Liver (tissue), 3 donors: ENCODE measurements around the gene RHOXF1.
"Not testable (repeated sequence)": the region's sequence is repeated elsewhere in the genome, so short reads cannot be mapped to it uniquely, and the experiment has no call there.

Experiments
- ATF3 ChIP-seq: IDR thresholded peaks from 2 replicates; pipeline ENCODE4 v1.6.1; 2016; ENCODE audit warnings: antibody characterized with exemption
- CTCF ChIP-seq: fragments of 150-350 bp; IDR thresholded peaks from 2 replicates; pipeline ENCODE4 v1.5.1; 2017; ENCODE audit warnings: improper control_type of control experiment, low read depth, low read length; ENCODE audit not compliant: missing input control
- EGR1 ChIP-seq, 2 donors: IDR thresholded peaks; 2 replicates each; pipeline ENCODE4 v1.6.1; 2016 to 2018; ENCODE audit warnings: antibody characterized with exemption in 2 of 2, low read depth in 2 of 2
- JUND ChIP-seq, 2 donors: IDR thresholded peaks; 2 replicates each; pipeline ENCODE4 v1.6.1; 2016; ENCODE audit warnings: antibody characterized with exemption in 2 of 2
- REST ChIP-seq: IDR thresholded peaks from 2 replicates; pipeline ENCODE4 v1.6.1; 2016; ENCODE audit warnings: antibody characterized with exemption, mild to moderate bottlenecking
- RXRA ChIP-seq, 2 donors: IDR thresholded peaks; 2 replicates each; pipeline ENCODE4 v1.6.1; 2017 to 2018; ENCODE audit warnings: antibody characterized with exemption in 2 of 2, mild to moderate bottlenecking in 1 of 2
- TAF1 ChIP-seq: conservative IDR thresholded peaks from 2 replicates; pipeline ENCODE4 v1.6.1; 2016; ENCODE audit warnings: antibody characterized with exemption, mild to moderate bottlenecking
- YY1 ChIP-seq: IDR thresholded peaks from 2 replicates; pipeline ENCODE4 v1.6.1; 2016; ENCODE audit warnings: antibody characterized with exemption, mild to moderate bottlenecking
- donor health status: healthy.
- donor health status: healthy.

- TF ChIP-seq CTCF; TAF1; REST; YY1; JUND (IDR thresholded peaks at IDR 0.05); ATF3; EGR1 (IDR thresholded peaks at IDR 0.05; ENCODE audit: low read depth in 2 of 2); RXRA (IDR thresholded peaks at IDR 0.05): not testable (repeated sequence)
Measured at GRCh38 chrX:120104707-120105106, 11.0 kb downstream of the RHOXF1 start.
